NB4 (cell line): ENCODE measurements around the gene ARFRP1.

Experiments used
- MAX ChIP-seq: IDR thresholded peaks from 2 replicates; pipeline ENCODE4 v1.6.1; 2011; ENCODE audit warnings: low read depth, low read length
- POLR2A ChIP-seq: IDR thresholded peaks from 2 replicates; pipeline ENCODE4 v1.6.1; 2011; ENCODE audit warnings: mild to moderate bottlenecking; ENCODE audit not compliant: insufficient read length; ENCODE audit errors: extremely low read depth
- TF ChIP-seq, protein P1 (sequence below): IDR thresholded peaks from one replicate; pipeline ENCODE4 v1.5.1; 2012; ENCODE audit warnings: low read depth, low read length

GRCh38 chr20:63657260-63657936, 50.4 kb downstream of the ARFRP1 start:
- TF ChIP-seq, protein P1, sequence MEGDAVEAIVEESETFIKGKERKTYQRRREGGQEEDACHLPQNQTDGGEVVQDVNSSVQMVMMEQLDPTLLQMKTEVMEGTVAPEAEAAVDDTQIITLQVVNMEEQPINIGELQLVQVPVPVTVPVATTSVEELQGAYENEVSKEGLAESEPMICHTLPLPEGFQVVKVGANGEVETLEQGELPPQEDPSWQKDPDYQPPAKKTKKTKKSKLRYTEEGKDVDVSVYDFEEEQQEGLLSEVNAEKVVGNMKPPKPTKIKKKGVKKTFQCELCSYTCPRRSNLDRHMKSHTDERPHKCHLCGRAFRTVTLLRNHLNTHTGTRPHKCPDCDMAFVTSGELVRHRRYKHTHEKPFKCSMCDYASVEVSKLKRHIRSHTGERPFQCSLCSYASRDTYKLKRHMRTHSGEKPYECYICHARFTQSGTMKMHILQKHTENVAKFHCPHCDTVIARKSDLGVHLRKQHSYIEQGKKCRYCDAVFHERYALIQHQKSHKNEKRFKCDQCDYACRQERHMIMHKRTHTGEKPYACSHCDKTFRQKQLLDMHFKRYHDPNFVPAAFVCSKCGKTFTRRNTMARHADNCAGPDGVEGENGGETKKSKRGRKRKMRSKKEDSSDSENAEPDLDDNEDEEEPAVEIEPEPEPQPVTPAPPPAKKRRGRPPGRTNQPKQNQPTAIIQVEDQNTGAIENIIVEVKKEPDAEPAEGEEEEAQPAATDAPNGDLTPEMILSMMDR, result no peak
- TF ChIP-seq POLR2A, result no peak
- TF ChIP-seq MAX, result no peak
